Mesendoderm (in vitro differentiated cells): ENCODE data around the gene PTPRM.
"Not testable (repeated sequence)": the region's sequence is repeated elsewhere in the genome, so short reads cannot be mapped to it uniquely, and the experiment has no call there.

ENCODE experiments used
- DNase-seq: peaks from one replicate; pipeline ENCODE4 v3.0.0; 2013
- H2AK5ac ChIP-seq: 2 replicates; pipeline ENCODE4 v1.6.1; 2013; ENCODE audit warnings: low read length, inconsistent platforms
- H2BK120ac ChIP-seq: 2 replicates; pipeline ENCODE4 v1.6.1; 2013; ENCODE audit warnings: low read depth, mild to moderate bottlenecking, low read length, moderate library complexity, mixed read lengths
- H2BK15ac ChIP-seq: replicated peaks from 2 replicates; pipeline ENCODE4 v1.6.1; 2013; ENCODE audit warnings: low read depth, mild to moderate bottlenecking, moderate library complexity
- H2BK5ac ChIP-seq: 2 replicates; pipeline ENCODE4 v1.6.1; 2013; ENCODE audit warnings: low read length, inconsistent platforms
- H3K18ac ChIP-seq: 2 replicates; pipeline ENCODE4 v1.6.1; 2013; ENCODE audit warnings: mild to moderate bottlenecking, low read length, mixed read lengths
- H3K23ac ChIP-seq: one replicate; pipeline ENCODE4 v1.6.1; 2013; ENCODE audit warnings: low read length
- H3K27ac ChIP-seq: 2 replicates; pipeline ENCODE4 v1.5.1; 2013; ENCODE audit warnings: low read depth, mild to moderate bottlenecking, inconsistent platforms, low read length, moderate library complexity
- H3K27me3 ChIP-seq: 2 replicates; pipeline ENCODE4 v1.6.1; 2013; ENCODE audit warnings: low read length, control low read depth, mild to moderate bottlenecking, inconsistent platforms; ENCODE audit not compliant: insufficient read depth, poor library complexity
- H3K36me3 ChIP-seq: 2 replicates; pipeline ENCODE4 v1.6.1; 2013; ENCODE audit warnings: low read length, inconsistent platforms; ENCODE audit not compliant: control insufficient read depth, insufficient read depth
- H3K4ac ChIP-seq: one replicate; pipeline ENCODE4 v1.6.1; 2013; ENCODE audit warnings: low read depth, mild to moderate bottlenecking, low read length, moderate library complexity
- H3K4me1 ChIP-seq: 2 replicates; pipeline ENCODE4 v1.6.1; 2013; ENCODE audit warnings: low read depth, low read length, inconsistent platforms; ENCODE audit not compliant: control insufficient read depth
- H3K4me2 ChIP-seq: 2 replicates; pipeline ENCODE4 v1.6.1; 2013; ENCODE audit warnings: low read length
- H3K4me3 ChIP-seq: 2 replicates; pipeline ENCODE4 v1.5.1; 2013; ENCODE audit warnings: mild to moderate bottlenecking, low read length
- H3K56ac ChIP-seq: one replicate; pipeline ENCODE4 v1.6.1; 2013; ENCODE audit warnings: low read length
- H3K79me1 ChIP-seq: 2 replicates; pipeline ENCODE4 v1.6.1; 2013; ENCODE audit warnings: low read length, inconsistent platforms
- H3K79me2 ChIP-seq: 2 replicates; pipeline ENCODE4 v1.6.1; 2013; ENCODE audit warnings: mild to moderate bottlenecking, low read length; ENCODE audit not compliant: control insufficient read depth, insufficient read depth
- H3K9ac ChIP-seq: 2 replicates; pipeline ENCODE4 v1.6.1; 2013; ENCODE audit warnings: low read length, inconsistent platforms
- H4K5ac ChIP-seq: one replicate; pipeline ENCODE4 v1.6.1; 2013; ENCODE audit warnings: low read length
- H4K8ac ChIP-seq: one replicate; pipeline ENCODE4 v1.6.1; 2013; ENCODE audit warnings: low read depth, mild to moderate bottlenecking, control low read depth, low read length, moderate library complexity
- WGBS: extraction: QIAGEN DNeasy Blood & Tissue Kit; methylation state at CpG from one replicate; pipeline ENCODE4 v1.1.7; 2013; ENCODE audit warnings: low lambda C conversion rate, missing lambda C conversion rate; ENCODE audit not compliant: insufficient coverage; ENCODE audit errors: extremely low coverage; 5-methylcytosine and 5-hydroxymethylcytosine counted together

PTPRM gene

GRCh38 chr18:8433771-8434170, 866.7 kb downstream of the PTPRM start:
- no CpG with 5 or more reads among the region's 7 CpGs for WGBS
- H4K5ac ChIP-seq = no peak overlapping the region
- H3K56ac ChIP-seq = no peak overlapping the region
- no peak overlapping the region for H3K4me3 ChIP-seq
- H2AK5ac ChIP-seq = no peak overlapping the region
- H3K79me1 ChIP-seq = no peaks in the 10 kb centered on the region
- H3K18ac ChIP-seq = no peak overlapping the region
- no peaks in the 10 kb centered on the region for H3K36me3 ChIP-seq
- H4K8ac ChIP-seq = no peak overlapping the region
- no peak overlapping the region for H2BK120ac ChIP-seq
- no peak overlapping the region for H3K4me2 ChIP-seq
- H3K27ac ChIP-seq = no peak overlapping the region
- no peak overlapping the region for H3K9ac ChIP-seq
- H3K4me1 ChIP-seq = no peaks in the 10 kb centered on the region
- no peak overlapping the region for H3K4ac ChIP-seq
- H3K23ac ChIP-seq = no peak overlapping the region
- H3K27me3 ChIP-seq = no peaks in the 10 kb centered on the region
- no peak for DNase-seq
- no peak overlapping the region for H2BK15ac ChIP-seq
- H2BK5ac ChIP-seq = no peak overlapping the region
- no peaks in the 10 kb centered on the region for H3K79me2 ChIP-seq

DNA sequence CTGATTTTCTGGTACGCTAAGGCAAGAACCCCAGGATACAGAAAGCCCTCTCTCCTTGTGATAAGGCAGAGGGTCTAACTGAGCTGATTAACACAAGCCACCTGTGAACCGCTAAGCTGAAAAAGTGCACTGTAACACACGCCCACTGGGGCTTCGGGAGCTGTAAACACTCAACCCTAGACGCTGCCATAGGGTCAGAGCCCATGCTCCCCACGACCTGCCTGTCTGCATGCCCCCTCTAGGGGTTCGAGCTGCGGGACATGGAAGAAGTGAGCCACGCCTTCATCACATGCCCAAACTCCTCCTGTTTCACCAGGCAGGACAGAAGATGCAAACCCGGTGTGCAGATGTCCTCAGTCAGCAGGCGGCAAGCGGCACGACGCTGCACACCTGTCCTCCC, 868.3 kb downstream of the PTPRM start:
- Histone ChIP-seq H3K79me2 (no peaks in the 10 kb centered on the region), H4K5ac (no peak overlapping the region), H3K18ac (no peak overlapping the region), H3K36me3 (no peaks in the 10 kb centered on the region), H3K4me3 (no peak overlapping the region), H3K4me1 (no peaks in the 10 kb centered on the region), H3K9ac (no peak overlapping the region), H3K79me1 (no peaks in the 10 kb centered on the region), H3K23ac (no peak overlapping the region), H2BK15ac (no peak overlapping the region), H3K4me2 (no peak overlapping the region), H3K4ac (no peak overlapping the region), H3K27ac (no peak overlapping the region), H2AK5ac (no peak overlapping the region), H2BK120ac (no peak overlapping the region), H4K8ac (no peak overlapping the region), H2BK5ac (no peak overlapping the region), H3K56ac (no peak overlapping the region), H3K27me3 (no peaks in the 10 kb centered on the region)
- no CpG with 5 or more reads among the region's 14 CpGs for WGBS
- no peak for DNase-seq

DNA sequence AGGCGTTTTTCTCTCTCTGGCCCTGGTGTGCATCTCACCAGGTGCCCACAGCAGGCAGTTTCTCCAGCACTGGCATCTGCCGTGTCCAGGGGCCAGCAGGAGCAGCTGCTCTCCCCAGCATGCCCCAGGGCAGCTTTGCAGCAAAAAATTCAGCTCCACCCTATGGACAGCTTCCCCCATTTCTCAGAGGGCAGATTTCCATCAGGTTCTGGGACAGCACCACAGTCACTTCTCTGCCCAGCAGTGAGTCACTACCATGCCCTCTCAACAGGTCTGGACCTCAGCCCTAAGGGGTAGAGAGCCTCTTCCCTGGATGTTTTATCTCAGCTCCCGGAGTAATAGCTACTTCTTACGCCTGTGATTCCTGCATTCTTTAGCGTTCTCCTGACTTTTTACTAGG, 871.9 kb downstream of the PTPRM start:
- H3K27me3 ChIP-seq = no peaks in the 10 kb centered on the region
- WGBS = no CpG with 5 or more reads among the region's 5 CpGs
- H2AK5ac ChIP-seq = no peak overlapping the region
- H4K5ac ChIP-seq = no peak overlapping the region
- H3K4me3 ChIP-seq = no peak overlapping the region
- no peaks in the 10 kb centered on the region for H3K79me1 ChIP-seq
- H3K79me2 ChIP-seq = no peaks in the 10 kb centered on the region
- H3K27ac ChIP-seq = no peak overlapping the region
- no peak overlapping the region for H2BK120ac ChIP-seq
- H3K4ac ChIP-seq = no peak overlapping the region
- H2BK5ac ChIP-seq = no peak overlapping the region
- DNase-seq = no peak
- no peaks in the 10 kb centered on the region for H3K4me1 ChIP-seq
- H4K8ac ChIP-seq = no peak overlapping the region
- H3K18ac ChIP-seq = no peak overlapping the region
- H3K23ac ChIP-seq = no peak overlapping the region
- no peak overlapping the region for H3K4me2 ChIP-seq
- H3K56ac ChIP-seq = no peak overlapping the region
- H2BK15ac ChIP-seq = no peak overlapping the region
- H3K36me3 ChIP-seq = no peaks in the 10 kb centered on the region
- H3K9ac ChIP-seq = no peak overlapping the region

DNA sequence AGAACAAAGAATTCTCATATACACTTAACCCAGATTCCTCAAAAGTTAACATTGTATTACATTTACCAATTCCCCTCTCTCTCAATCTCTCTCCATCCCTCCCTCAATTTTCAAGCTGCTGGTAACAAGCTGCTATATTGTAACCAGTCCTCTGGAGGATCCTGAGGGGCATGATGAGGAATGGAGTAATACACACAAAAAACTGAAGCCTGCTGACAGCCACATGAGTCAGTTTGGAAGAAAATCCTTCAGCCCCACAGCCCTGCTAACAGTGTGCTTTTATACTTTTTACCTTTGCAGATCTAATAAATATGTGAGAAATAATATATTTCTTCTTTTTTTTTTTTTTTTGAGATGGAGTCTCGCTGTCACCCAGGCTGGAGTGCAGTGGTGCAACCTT, 876.4 kb downstream of the PTPRM start:
- DNase-seq = no peak
- Histone ChIP-seq H2AK5ac (no peak overlapping the region), H4K8ac (no peak overlapping the region)

DNA sequence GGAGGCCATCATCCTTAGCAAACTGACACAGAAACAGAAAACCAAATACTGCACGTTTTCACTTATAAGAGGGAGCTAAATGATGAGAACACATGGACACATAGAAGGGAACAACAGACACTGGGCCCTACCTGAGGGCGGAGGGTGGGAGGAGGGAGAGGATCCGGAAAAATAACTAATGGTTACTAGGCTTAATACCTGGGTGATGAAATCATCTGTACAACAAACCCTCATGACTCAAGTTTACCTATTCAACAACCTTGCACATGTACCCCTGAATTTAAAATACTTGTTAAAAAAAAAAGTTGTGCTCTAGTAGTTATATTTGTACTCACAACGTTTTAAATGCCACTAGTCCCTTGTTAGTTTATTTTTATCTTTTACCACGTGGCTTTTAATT, 879.8 kb downstream of the PTPRM start:
- not testable (repeated sequence) for H3K79me2 ChIP-seq, H3K4me3 ChIP-seq, H3K18ac ChIP-seq, H3K27me3 ChIP-seq, H3K79me1 ChIP-seq, H3K36me3 ChIP-seq, H3K9ac ChIP-seq, H3K4me1 ChIP-seq, H3K56ac ChIP-seq, H4K5ac ChIP-seq, H4K8ac ChIP-seq, H3K4ac ChIP-seq, H3K23ac ChIP-seq, H3K27ac ChIP-seq, DNase-seq, H2BK15ac ChIP-seq, H2AK5ac ChIP-seq, H2BK120ac ChIP-seq, H2BK5ac ChIP-seq, H3K4me2 ChIP-seq
- WGBS = no CpG with 5 or more reads among the region's 5 CpGs

More for the DNA sequence above, 876.4 kb downstream of the PTPRM start:
- Histone ChIP-seq H3K9ac (no peak overlapping the region), H2BK15ac (no peak overlapping the region), H3K4me1 (no peaks in the 10 kb centered on the region), H3K56ac (no peak overlapping the region), H3K36me3 (no peaks in the 10 kb centered on the region), H2BK120ac (no peak overlapping the region), H4K5ac (no peak overlapping the region), H3K79me1 (no peaks in the 10 kb centered on the region), H2BK5ac (no peak overlapping the region), H3K79me2 (no peaks in the 10 kb centered on the region), H3K27ac (no peak overlapping the region), H3K27me3 (no peaks in the 10 kb centered on the region), H3K23ac (no peak overlapping the region), H3K4ac (no peak overlapping the region), H3K18ac (no peak overlapping the region), H3K4me3 (no peak overlapping the region), H3K4me2 (no peak overlapping the region)
- no CpG with 5 or more reads among the region's 1 CpG for WGBS

- H3K4me3 ChIP-seq = no peak overlapping the region
- H2BK15ac ChIP-seq = no peak overlapping the region
- no peak overlapping the region for H3K4me2 ChIP-seq
- H3K23ac ChIP-seq = no peak overlapping the region
- H3K27ac ChIP-seq = no peak overlapping the region
- no peak overlapping the region for H4K5ac ChIP-seq
- no peaks in the 10 kb centered on the region for H3K36me3 ChIP-seq
- H2BK5ac ChIP-seq = no peak overlapping the region
- H3K56ac ChIP-seq = no peak overlapping the region
- no peak for DNase-seq
- no peak overlapping the region for H4K8ac ChIP-seq
- no peak overlapping the region for H3K9ac ChIP-seq
- H3K79me1 ChIP-seq = no peaks in the 10 kb centered on the region
- H2AK5ac ChIP-seq = no peak overlapping the region
- no peak overlapping the region for H2BK120ac ChIP-seq
- no peaks in the 10 kb centered on the region for H3K27me3 ChIP-seq
- no peak overlapping the region for H3K4ac ChIP-seq
- no CpG with 5 or more reads among the region's 7 CpGs for WGBS
- no peak overlapping the region for H3K18ac ChIP-seq
- H3K4me1 ChIP-seq = no peaks in the 10 kb centered on the region
- no peaks in the 10 kb centered on the region for H3K79me2 ChIP-seq
These were observed 881.0 kb downstream of the PTPRM start for GRCh38 chr18:8448130-8448529.
